Panc1 (cell line): ENCODE data around the gene SUSD4.

Experiments
- POLR2AphosphoS5 ChIP-seq: IDR thresholded peaks from 2 replicates; pipeline ENCODE4 v1.6.1; 2012; ENCODE audit warnings: mild to moderate bottlenecking, low read depth, low read length, moderate library complexity
- TF ChIP-seq, protein P1 (sequence below): fragments of 450-650 bp; IDR thresholded peaks from 2 replicates; pipeline ENCODE4 v1.5.1; 2017; ENCODE audit warnings: mild to moderate bottlenecking

DNA sequence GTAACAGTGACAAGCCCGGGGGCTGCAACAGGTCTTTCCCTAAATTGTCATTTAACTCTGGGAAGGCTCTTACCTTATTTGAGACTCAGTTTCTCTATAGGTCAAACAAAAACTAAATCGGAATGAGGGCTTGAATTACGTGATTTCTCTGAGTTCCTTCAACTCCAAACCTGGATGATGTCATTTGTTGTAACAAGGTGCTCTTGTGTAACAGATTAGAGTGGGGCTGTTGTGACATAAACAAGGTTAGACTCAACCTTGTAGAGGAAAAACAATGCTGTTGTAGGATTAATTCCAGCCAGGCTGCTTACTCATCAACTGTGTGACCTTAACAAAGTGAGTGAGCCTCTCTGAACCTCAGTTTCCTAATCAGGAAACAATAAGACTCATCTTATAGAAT lies 74.4 kb downstream of the SUSD4 start:
- no peak for TF ChIP-seq POLR2AphosphoS5
- TF ChIP-seq, protein P1, sequence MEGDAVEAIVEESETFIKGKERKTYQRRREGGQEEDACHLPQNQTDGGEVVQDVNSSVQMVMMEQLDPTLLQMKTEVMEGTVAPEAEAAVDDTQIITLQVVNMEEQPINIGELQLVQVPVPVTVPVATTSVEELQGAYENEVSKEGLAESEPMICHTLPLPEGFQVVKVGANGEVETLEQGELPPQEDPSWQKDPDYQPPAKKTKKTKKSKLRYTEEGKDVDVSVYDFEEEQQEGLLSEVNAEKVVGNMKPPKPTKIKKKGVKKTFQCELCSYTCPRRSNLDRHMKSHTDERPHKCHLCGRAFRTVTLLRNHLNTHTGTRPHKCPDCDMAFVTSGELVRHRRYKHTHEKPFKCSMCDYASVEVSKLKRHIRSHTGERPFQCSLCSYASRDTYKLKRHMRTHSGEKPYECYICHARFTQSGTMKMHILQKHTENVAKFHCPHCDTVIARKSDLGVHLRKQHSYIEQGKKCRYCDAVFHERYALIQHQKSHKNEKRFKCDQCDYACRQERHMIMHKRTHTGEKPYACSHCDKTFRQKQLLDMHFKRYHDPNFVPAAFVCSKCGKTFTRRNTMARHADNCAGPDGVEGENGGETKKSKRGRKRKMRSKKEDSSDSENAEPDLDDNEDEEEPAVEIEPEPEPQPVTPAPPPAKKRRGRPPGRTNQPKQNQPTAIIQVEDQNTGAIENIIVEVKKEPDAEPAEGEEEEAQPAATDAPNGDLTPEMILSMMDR = no peak
